ENCODE results near the gene DNAAF1.

DNA sequence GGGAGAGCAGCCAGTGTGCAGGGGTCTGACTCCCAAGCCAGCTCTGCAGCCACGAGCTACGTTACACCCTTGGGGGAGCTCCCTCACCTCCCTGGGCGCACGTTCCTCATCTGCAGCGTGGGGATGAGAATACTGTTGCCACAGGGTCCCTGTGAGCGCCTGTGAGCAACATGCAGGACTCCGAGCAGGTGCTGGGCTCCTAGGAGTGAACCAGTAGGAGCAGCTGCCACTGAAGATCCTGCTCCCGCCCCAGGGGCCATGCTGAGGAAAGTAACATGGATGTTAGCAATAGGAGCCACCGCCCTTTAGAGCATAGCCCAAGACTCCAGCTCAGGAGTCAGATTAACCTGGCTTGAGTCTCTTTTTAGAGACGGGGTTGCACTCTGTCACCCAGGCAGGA, 15.9 kb downstream of the DNAAF1 start:
- TF ChIP-seq, protein P1, sequence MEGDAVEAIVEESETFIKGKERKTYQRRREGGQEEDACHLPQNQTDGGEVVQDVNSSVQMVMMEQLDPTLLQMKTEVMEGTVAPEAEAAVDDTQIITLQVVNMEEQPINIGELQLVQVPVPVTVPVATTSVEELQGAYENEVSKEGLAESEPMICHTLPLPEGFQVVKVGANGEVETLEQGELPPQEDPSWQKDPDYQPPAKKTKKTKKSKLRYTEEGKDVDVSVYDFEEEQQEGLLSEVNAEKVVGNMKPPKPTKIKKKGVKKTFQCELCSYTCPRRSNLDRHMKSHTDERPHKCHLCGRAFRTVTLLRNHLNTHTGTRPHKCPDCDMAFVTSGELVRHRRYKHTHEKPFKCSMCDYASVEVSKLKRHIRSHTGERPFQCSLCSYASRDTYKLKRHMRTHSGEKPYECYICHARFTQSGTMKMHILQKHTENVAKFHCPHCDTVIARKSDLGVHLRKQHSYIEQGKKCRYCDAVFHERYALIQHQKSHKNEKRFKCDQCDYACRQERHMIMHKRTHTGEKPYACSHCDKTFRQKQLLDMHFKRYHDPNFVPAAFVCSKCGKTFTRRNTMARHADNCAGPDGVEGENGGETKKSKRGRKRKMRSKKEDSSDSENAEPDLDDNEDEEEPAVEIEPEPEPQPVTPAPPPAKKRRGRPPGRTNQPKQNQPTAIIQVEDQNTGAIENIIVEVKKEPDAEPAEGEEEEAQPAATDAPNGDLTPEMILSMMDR (conservative IDR thresholded peaks at IDR 0.05; ENCODE audit: low read length), result no peak
- TF ChIP-seq EZH2phosphoT487 (IDR thresholded peaks at IDR 0.05; ENCODE audit: borderline replicate concordance), result no peak

Measured in Loucy (cell line).